Forelimb muscle (tissue), 1 donor: ENCODE measurements around the gene BST2. TPM values are rescaled to one million over a fixed set of nuclear protein-coding genes. Genes with fewer than 3 reads are reported as not detected.

Experiments
- DNase-seq: peaks from one replicate; pipeline ENCODE4 v3.0.0-alpha.2; 2013; ENCODE audit warnings: low read depth
- polyA plus RNA-seq: library from polyadenylated mRNA; unstranded; fragments of 120-200 nt; gene quantifications from one replicate; pipeline ENCODE4 v1.2.1, GENCODE V29; 2013; ENCODE audit not compliant: insufficient read length

BST2 gene
- polyA plus RNA-seq, 1 donor = 4.6 TPM

GRCh38 chr19:17419621-17420474 is 14.4 kb upstream of the BST2 start, which contains the start of gene MVB12A:
Gene MVB12A, plus strand, starts transcription at chr19:17420047. Its CDS starts 89 bp downstream, at chr19:17420136.
- peak; percentile 99 for DNase-seq

- no peak for DNase-seq
Measured at GRCh38 chr19:17419154-17419620, 13.8 kb upstream of the BST2 start.

GRCh38 chr19:17418710-17419109 is 13.3 kb upstream of the BST2 start:
- no peak for DNase-seq

- no peak for DNase-seq
Measured at GRCh38 chr19:17415121-17415520, 9.7 kb upstream of the BST2 start.

GRCh38 chr19:17414097-17414496 is 8.7 kb upstream of the BST2 start:
- no peak for DNase-seq

- DNase-seq = no peak
Measured at GRCh38 chr19:17411801-17412200, 6.4 kb upstream of the BST2 start.

- no peak for DNase-seq
Measured at GRCh38 chr19:17409990-17410389, 4.6 kb upstream of the BST2 start.

- DNase-seq = no peak
Measured at GRCh38 chr19:17406887-17407196, 1.4 kb upstream of the BST2 start.

GRCh38 chr19:17406046-17406886 is 836 bp upstream of the BST2 start:
- no peak for DNase-seq

GRCh38 chr19:17404621-17405249 is 695 bp downstream of the BST2 start:
- no peak for DNase-seq

GRCh38 chr19:17404015-17404414 is 1.4 kb downstream of the BST2 start:
- DNase-seq = no peak

- DNase-seq = no peak
Measured at GRCh38 chr19:17402982-17403855, 2.2 kb downstream of the BST2 start.

GRCh38 chr19:17401628-17402027 is 3.8 kb downstream of the BST2 start:
- no peak for DNase-seq

GRCh38 chr19:17398902-17399527 is 6.4 kb downstream of the BST2 start:
- no peak for DNase-seq

- DNase-seq = no peak
Measured at GRCh38 chr19:17394891-17395415, 10.5 kb downstream of the BST2 start.

- no peak for DNase-seq
Measured at GRCh38 chr19:17393914-17394313, 11.5 kb downstream of the BST2 start, which contains the start of gene CCDC194. Gene CCDC194, minus strand, starts transcription at chr19:17394196. Its CDS starts 38 bp downstream, at chr19:17394158.

GRCh38 chr19:17393002-17393401 is 12.4 kb downstream of the BST2 start:
- no peak for DNase-seq

- DNase-seq = no peak
Measured at GRCh38 chr19:17391371-17392151, 13.9 kb downstream of the BST2 start.

- DNase-seq = no peak
Measured at GRCh38 chr19:17390665-17391370, 14.6 kb downstream of the BST2 start.
